ENCODE data around the gene KIAA0232.

Gene KIAA0232

GRCh38 chr4:6758728-6759127 lies 23.8 kb upstream of the KIAA0232 start:
- DNase-seq: no peak

GRCh38 chr4:6760865-6761264 lies 21.7 kb upstream of the KIAA0232 start:
- no peak for DNase-seq

- no peak for DNase-seq
Measured at GRCh38 chr4:6761649-6762615, 20.6 kb upstream of the KIAA0232 start.

- no peak for DNase-seq
Measured at GRCh38 chr4:6763330-6763851, 19.1 kb upstream of the KIAA0232 start.

- no peak for DNase-seq
Measured at GRCh38 chr4:6764976-6765620, 17.4 kb upstream of the KIAA0232 start.

GRCh38 chr4:6765703-6766102 lies 16.8 kb upstream of the KIAA0232 start:
- no peak for DNase-seq

- no peak for DNase-seq
Measured at GRCh38 chr4:6767386-6767747, 15.2 kb upstream of the KIAA0232 start.

- DNase-seq: no peak
Measured at GRCh38 chr4:6767748-6768538, 14.6 kb upstream of the KIAA0232 start.

- DNase-seq: no peak
Measured at GRCh38 chr4:6768539-6768905, 14.0 kb upstream of the KIAA0232 start.

- DNase-seq: no peak
Measured at GRCh38 chr4:6769233-6769988, 13.1 kb upstream of the KIAA0232 start.

- no peak for DNase-seq
Measured at GRCh38 chr4:6769989-6770420, 12.5 kb upstream of the KIAA0232 start.

GRCh38 chr4:6770581-6771228 lies 11.8 kb upstream of the KIAA0232 start:
- no peak for DNase-seq

GRCh38 chr4:6771229-6771671 lies 11.3 kb upstream of the KIAA0232 start:
- no peak for DNase-seq

- no peak for DNase-seq
Measured at GRCh38 chr4:6772223-6772928, 10.2 kb upstream of the KIAA0232 start.

GRCh38 chr4:6773106-6773505 lies 9.4 kb upstream of the KIAA0232 start:
- no peak for DNase-seq

GRCh38 chr4:6773616-6774540 lies 8.6 kb upstream of the KIAA0232 start:
- no peak for DNase-seq

GRCh38 chr4:6775746-6776145 lies 6.8 kb upstream of the KIAA0232 start:
- DNase-seq: no peak

- no peak for DNase-seq
Measured at GRCh38 chr4:6776920-6777635, 5.4 kb upstream of the KIAA0232 start.

GRCh38 chr4:6777636-6778281 lies 4.8 kb upstream of the KIAA0232 start:
- no peak for DNase-seq
